Measurements from ENCODE around the gene USP13. TPM values are rescaled to one million over a fixed set of nuclear protein-coding genes. Genes with fewer than 3 reads are reported as not detected.

The USP13 gene
- total and polyA plus RNA-seq, 2 of the 13 experiments (the other 11 are each of a cell fraction or from before 2014, with no cell fraction given): 15.9 to 36.7 TPM

DNA sequence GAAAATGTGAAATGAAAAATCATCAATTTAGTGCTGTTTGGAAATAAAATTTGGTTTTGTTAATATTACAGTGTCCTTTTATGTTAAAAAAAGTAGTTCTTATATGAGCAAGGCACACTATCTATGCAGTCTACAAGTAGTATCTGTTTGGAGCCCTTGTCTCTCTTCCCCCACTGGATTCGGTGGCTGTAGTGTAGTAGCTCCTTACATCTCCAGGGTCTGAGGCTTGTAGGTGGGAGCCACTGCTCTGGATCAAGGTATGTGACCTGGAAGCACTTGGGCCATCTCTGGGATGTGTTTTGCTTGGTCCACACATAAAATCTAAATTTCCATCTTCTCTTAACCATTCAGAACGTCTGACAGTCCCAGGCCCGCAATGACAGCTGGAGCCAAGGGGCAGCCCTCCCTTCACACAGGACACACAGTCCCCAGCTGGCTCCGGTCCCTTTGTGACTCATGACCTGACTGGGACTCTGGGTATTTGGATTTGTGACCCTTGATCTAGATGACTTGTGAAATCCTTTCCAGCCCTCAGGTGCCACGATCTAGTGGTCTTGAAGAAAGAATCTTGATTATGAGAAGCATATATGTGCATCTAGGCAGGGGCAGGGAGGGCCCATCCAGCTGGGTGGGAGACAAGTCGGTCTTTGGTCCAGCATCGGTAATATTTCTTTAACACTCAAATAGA is 80.0 kb downstream of the USP13 start (continued):
- TF ChIP-seq, protein P1, sequence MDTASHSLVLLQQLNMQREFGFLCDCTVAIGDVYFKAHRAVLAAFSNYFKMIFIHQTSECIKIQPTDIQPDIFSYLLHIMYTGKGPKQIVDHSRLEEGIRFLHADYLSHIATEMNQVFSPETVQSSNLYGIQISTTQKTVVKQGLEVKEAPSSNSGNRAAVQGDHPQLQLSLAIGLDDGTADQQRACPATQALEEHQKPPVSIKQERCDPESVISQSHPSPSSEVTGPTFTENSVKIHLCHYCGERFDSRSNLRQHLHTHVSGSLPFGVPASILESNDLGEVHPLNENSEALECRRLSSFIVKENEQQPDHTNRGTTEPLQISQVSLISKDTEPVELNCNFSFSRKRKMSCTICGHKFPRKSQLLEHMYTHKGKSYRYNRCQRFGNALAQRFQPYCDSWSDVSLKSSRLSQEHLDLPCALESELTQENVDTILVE (CRISPR knock-in tag; IDR thresholded peaks at IDR 0.05): no peak
- TF ChIP-seq, protein P2, sequence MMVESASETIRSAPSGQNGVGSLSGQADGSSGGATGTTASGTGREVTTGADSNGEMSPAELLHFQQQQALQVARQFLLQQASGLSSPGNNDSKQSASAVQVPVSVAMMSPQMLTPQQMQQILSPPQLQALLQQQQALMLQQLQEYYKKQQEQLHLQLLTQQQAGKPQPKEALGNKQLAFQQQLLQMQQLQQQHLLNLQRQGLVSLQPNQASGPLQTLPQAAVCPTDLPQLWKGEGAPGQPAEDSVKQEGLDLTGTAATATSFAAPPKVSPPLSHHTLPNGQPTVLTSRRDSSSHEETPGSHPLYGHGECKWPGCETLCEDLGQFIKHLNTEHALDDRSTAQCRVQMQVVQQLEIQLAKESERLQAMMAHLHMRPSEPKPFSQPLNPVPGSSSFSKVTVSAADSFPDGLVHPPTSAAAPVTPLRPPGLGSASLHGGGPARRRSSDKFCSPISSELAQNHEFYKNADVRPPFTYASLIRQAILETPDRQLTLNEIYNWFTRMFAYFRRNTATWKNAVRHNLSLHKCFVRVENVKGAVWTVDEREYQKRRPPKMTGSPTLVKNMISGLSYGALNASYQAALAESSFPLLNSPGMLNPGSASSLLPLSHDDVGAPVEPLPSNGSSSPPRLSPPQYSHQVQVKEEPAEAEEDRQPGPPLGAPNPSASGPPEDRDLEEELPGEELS (CRISPR knock-in tag; IDR thresholded peaks at IDR 0.05): peak; percentile 64
- TF ChIP-seq, protein P3, sequence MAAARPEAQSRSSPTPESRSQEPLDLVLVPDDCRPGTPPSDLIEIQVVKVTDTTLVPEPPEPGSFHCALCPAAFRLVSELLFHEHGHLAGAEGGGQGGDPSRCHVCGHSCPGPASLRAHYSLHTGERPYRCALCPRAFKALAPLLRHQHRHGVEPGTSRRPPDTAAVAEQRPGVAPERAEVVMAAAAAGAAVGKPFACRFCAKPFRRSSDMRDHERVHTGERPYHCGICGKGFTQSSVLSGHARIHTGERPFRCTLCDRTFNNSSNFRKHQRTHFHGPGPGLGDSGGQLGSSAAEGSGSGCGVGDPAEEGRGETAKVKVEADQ (CRISPR knock-in tag; IDR thresholded peaks at IDR 0.05; ENCODE audit: borderline replicate concordance): no peak
- no peak for TF ChIP-seq MYNN (CRISPR knock-in tag; IDR thresholded peaks at IDR 0.05; ENCODE audit: low read depth)
- TF ChIP-seq SP140L (CRISPR knock-in tag; IDR thresholded peaks at IDR 0.05; ENCODE audit: borderline replicate concordance): no peak
- TF ChIP-seq NCOA1 (CRISPR knock-in tag; IDR thresholded peaks at IDR 0.05): no peak
- peak; percentile 75 for TF ChIP-seq CEBPG (CRISPR knock-in tag; IDR thresholded peaks at IDR 0.05)
- TF ChIP-seq PRPF4 (IDR thresholded peaks at IDR 0.05; ENCODE audit: low read depth, low read length, poor library complexity, severe bottlenecking): no peak
- TF ChIP-seq WIZ (CRISPR knock-in tag; IDR thresholded peaks at IDR 0.05): no peak
- TF ChIP-seq ZNF781 (CRISPR knock-in tag; IDR thresholded peaks at IDR 0.05; ENCODE audit: borderline replicate concordance, not compliant biosample characterization): no peak
- TF ChIP-seq ZNF496 (CRISPR knock-in tag; IDR thresholded peaks at IDR 0.05; ENCODE audit: insufficient replicate concordance): no peak
- no peak for TF ChIP-seq TCF7L2 (IDR thresholded peaks at IDR 0.05; ENCODE audit: low read depth, low read length)
- TF ChIP-seq TRIM24 (CRISPR knock-in tag; IDR thresholded peaks at IDR 0.05): no peak
- TF ChIP-seq, protein P4, sequence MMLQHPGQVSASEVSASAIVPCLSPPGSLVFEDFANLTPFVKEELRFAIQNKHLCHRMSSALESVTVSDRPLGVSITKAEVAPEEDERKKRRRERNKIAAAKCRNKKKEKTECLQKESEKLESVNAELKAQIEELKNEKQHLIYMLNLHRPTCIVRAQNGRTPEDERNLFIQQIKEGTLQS (CRISPR knock-in tag; IDR thresholded peaks at IDR 0.05): peak; percentile 88
- TF ChIP-seq TSC22D2 (CRISPR knock-in tag; IDR thresholded peaks at IDR 0.05; ENCODE audit: borderline replicate concordance): no peak
- peak; percentile 65 for TF ChIP-seq NR2F2 (IDR thresholded peaks at IDR 0.05; ENCODE audit: borderline replicate concordance, low read depth)
- no peak for TF ChIP-seq NFE2L2 (IDR thresholded peaks at IDR 0.05; ENCODE audit: low read length)
- TF ChIP-seq NR2F1 (CRISPR knock-in tag; IDR thresholded peaks at IDR 0.05): peak in 1 of 2 experiments; percentile 69; a peak in 2 of 4 replicates
- no peak for TF ChIP-seq RFXAP (CRISPR knock-in tag; IDR thresholded peaks at IDR 0.05; ENCODE audit: borderline replicate concordance)
- TF ChIP-seq ZNF12 (CRISPR knock-in tag; IDR thresholded peaks at IDR 0.05): no peak
- TF ChIP-seq, protein P5, sequence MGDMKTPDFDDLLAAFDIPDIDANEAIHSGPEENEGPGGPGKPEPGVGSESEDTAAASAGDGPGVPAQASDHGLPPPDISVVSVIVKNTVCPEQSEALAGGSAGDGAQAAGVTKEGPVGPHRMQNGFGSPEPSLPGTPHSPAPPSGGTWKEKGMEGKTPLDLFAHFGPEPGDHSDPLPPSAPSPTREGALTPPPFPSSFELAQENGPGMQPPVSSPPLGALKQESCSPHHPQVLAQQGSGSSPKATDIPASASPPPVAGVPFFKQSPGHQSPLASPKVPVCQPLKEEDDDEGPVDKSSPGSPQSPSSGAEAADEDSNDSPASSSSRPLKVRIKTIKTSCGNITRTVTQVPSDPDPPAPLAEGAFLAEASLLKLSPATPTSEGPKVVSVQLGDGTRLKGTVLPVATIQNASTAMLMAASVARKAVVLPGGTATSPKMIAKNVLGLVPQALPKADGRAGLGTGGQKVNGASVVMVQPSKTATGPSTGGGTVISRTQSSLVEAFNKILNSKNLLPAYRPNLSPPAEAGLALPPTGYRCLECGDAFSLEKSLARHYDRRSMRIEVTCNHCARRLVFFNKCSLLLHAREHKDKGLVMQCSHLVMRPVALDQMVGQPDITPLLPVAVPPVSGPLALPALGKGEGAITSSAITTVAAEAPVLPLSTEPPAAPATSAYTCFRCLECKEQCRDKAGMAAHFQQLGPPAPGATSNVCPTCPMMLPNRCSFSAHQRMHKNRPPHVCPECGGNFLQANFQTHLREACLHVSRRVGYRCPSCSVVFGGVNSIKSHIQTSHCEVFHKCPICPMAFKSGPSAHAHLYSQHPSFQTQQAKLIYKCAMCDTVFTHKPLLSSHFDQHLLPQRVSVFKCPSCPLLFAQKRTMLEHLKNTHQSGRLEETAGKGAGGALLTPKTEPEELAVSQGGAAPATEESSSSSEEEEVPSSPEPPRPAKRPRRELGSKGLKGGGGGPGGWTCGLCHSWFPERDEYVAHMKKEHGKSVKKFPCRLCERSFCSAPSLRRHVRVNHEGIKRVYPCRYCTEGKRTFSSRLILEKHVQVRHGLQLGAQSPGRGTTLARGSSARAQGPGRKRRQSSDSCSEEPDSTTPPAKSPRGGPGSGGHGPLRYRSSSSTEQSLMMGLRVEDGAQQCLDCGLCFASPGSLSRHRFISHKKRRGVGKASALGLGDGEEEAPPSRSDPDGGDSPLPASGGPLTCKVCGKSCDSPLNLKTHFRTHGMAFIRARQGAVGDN (CRISPR knock-in tag; IDR thresholded peaks at IDR 0.05): peak; percentile 66
- no peak for TF ChIP-seq CHCHD3 (CRISPR knock-in tag; IDR thresholded peaks at IDR 0.05)

Data from HepG2 (cell line).